Gastroesophageal sphincter (tissue), 4 donors: ENCODE results near the gene CAPRIN2. TPM values are rescaled to one million over a fixed set of nuclear protein-coding genes. Genes with fewer than 3 reads are reported as not detected.

Experiments
- ATAC-seq: fragments of 150-250 bp; one replicate; pipeline ENCODE4 v1.9.1; 2016; ENCODE audit warnings: mild to moderate bottlenecking, moderate library complexity
- H3K27ac ChIP-seq, 4 donors: fragments of 200-600 bp; sonication (generic) in 3 of 4; 1 replicate in 3 of 4; 2 replicates in 1 of 4; pipeline ENCODE4 v1.5.1; 2016 to 2019
- H3K27me3 ChIP-seq: fragments of 200-600 bp; sonication (generic); one replicate; pipeline ENCODE4 v1.5.1; 2019
- H3K36me3 ChIP-seq, 2 donors: fragments of 200-600 bp; sonication (generic); one replicate each; pipeline ENCODE4 v1.5.1; 2019; ENCODE audit warnings: control low read depth in 1 of 2
- H3K4me1 ChIP-seq, 3 donors: fragments of 200-600 bp; sonication (generic); 1 replicate in 2 of 3; 2 replicates in 1 of 3; pipeline ENCODE4 v1.5.1; 2016 to 2019; ENCODE audit warnings: control low read depth in 2 of 3
- H3K4me3 ChIP-seq, 2 donors: fragments of 200-600 bp; sonication (generic); one replicate each; pipeline ENCODE4 v1.5.1; 2019; ENCODE audit warnings: mild to moderate bottlenecking in 1 of 2, moderate library complexity in 1 of 2
- H3K9me3 ChIP-seq, 3 donors: fragments of 200-600 bp; sonication (generic); one replicate each; pipeline ENCODE4 v1.5.1; 2017 to 2019; ENCODE audit warnings: control low read depth in 2 of 3
- CTCF ChIP-seq, 4 experiments: fragments of 200-600 bp in 2 of 4; fragments of 450-650 bp in 2 of 4; sonication (generic) in 1 of 4; IDR thresholded peaks; one replicate each; pipeline ENCODE4 v1.5.1; 2017 to 2019; ENCODE audit warnings: antibody characterized with exemption in 4 of 4, mild to moderate bottlenecking in 2 of 4, moderate library complexity in 2 of 4
- EP300 ChIP-seq: sonication (generic); formaldehyde crosslinking; IDR thresholded peaks from one replicate; pipeline ENCODE4 v1.6.1; 2017; ENCODE audit warnings: antibody characterized with exemption, mild to moderate bottlenecking
- POLR2A ChIP-seq, 2 donors: fragments of 450-650 bp; IDR thresholded peaks; one replicate each; pipeline ENCODE4 v1.6.1; 2017; ENCODE audit warnings: antibody characterized with exemption in 2 of 2, mild to moderate bottlenecking in 2 of 2, moderate library complexity in 1 of 2
- POLR2AphosphoS5 ChIP-seq: sonication (generic); formaldehyde crosslinking; IDR thresholded peaks from one replicate; pipeline ENCODE4 v1.6.1; 2017; ENCODE audit warnings: antibody characterized with exemption
- WGBS, 2 donors: methylation state at CpG; one replicate each; pipeline ENCODE4 v1.1.5; 2018; ENCODE audit warnings: low coverage in 1 of 2; 5-methylcytosine and 5-hydroxymethylcytosine counted together
- total RNA-seq, 4 donors: library from RNA; depleted of rRNA; stranded (reverse); fragments of >200 nt; gene quantifications; one replicate each; pipeline ENCODE4 v1.1.0, GENCODE V29; 2016

The CAPRIN2 gene
- total RNA-seq, 4 donors from 2014 or later = 20.5 to 38.3 (median 27.8) TPM

GRCh38 chr12:30679241-30679640, 75.5 kb downstream of the CAPRIN2 start:
- 50 to 67% methylated on average over 1 of the region's 1 CpG for WGBS, 2 donors
- Histone ChIP-seq H3K4me3 (no peak overlapping the region), H3K27ac (no peak overlapping the region), H3K4me1 (no peaks in the 10 kb centered on the region), H3K27me3 (no peaks in the 10 kb centered on the region), H3K9me3 (no peaks in the 10 kb centered on the region), H3K36me3 (peaks cover 0 to 91% of the 10 kb centered on the region in 2 donors)
- no peak for TF ChIP-seq CTCF (IDR thresholded peaks at IDR 0.05)
- ATAC-seq = no peak

- Histone ChIP-seq H3K27me3 (no peaks in the 10 kb centered on the region), H3K4me3 (no peak overlapping the region), H3K4me1 (no peaks in the 10 kb centered on the region), H3K27ac (no peak overlapping the region), H3K36me3 (peaks cover 0 to 93% of the 10 kb centered on the region in 2 donors), H3K9me3 (no peaks in the 10 kb centered on the region)
- WGBS, 2 donors = 92 to 100% methylated on average over 1 of the region's 1 CpG
- ATAC-seq = no peak
- TF ChIP-seq CTCF (IDR thresholded peaks at IDR 0.05) = no peak
- TF ChIP-seq POLR2A (IDR thresholded peaks at IDR 0.05) = no peak
- TF ChIP-seq POLR2AphosphoS5 = no peak
- no peak for TF ChIP-seq EP300
Observed at GRCh38 chr12:30678221-30678620, 76.5 kb downstream of the CAPRIN2 start.

GRCh38 chr12:30661210-30661609, 93.5 kb downstream of the CAPRIN2 start:
- TF ChIP-seq EP300 = no peak
- TF ChIP-seq POLR2A (IDR thresholded peaks at IDR 0.05) = no peak
- TF ChIP-seq POLR2AphosphoS5 = no peak
- no peak for TF ChIP-seq CTCF (IDR thresholded peaks at IDR 0.05)
- no peaks in the 10 kb centered on the region for H3K9me3 ChIP-seq
- no peak overlapping the region for H3K4me3 ChIP-seq
- WGBS, 2 donors = 82 to 89% methylated on average over 3 to 4 of the region's 4 CpGs
- H3K36me3 ChIP-seq = peaks cover 5 to 82% of the 10 kb centered on the region in 2 donors
- no peak overlapping the region for H3K27ac ChIP-seq
- ATAC-seq = no peak
- no peaks in the 10 kb centered on the region for H3K27me3 ChIP-seq
- no peaks in the 10 kb centered on the region for H3K4me1 ChIP-seq

Other genes starting within 250 kb of the CAPRIN2 start
- 10 to 100 TPM; 34.7 to 73.9 (median 44.7) TPM for gene IPO8, start 59.1 kb downstream of the CAPRIN2 start, total RNA-seq
- gene TSPAN11, start 171.8 kb upstream of the CAPRIN2 start, total RNA-seq = 10 to 100 TPM in 1 of 4 donors, 1 to 10 TPM in 3; 4.8 to 15.9 (median 6.5) TPM